GM12892 (cell line): ENCODE results near the gene TIMM8B.
"Not testable (repeated sequence)": the region's sequence is repeated elsewhere in the genome, so short reads cannot be mapped to it uniquely, and the experiment has no call there.

Experiments
- DNase-seq: peaks from one replicate; pipeline ENCODE4 v3.0.0; 2011; ENCODE audit not compliant: insufficient read length
- FAIRE-seq: peaks from 2 replicates; lab custom pipeline; 2011; peaks lifted over from hg19 to GRCh38; lab: Jason Lieb, UNC
- POLR2A ChIP-seq: IDR thresholded peaks from 2 replicates; pipeline ENCODE4 v1.6.1; 2011; ENCODE audit warnings: low read depth, low read length, control low read depth
- POLR2AphosphoS5 ChIP-seq: IDR thresholded peaks from 2 replicates; pipeline ENCODE4 v1.6.1; 2011; ENCODE audit warnings: low read depth, low read length, control low read depth
- TAF1 ChIP-seq: IDR thresholded peaks from 2 replicates; pipeline ENCODE4 v1.6.1; 2011; ENCODE audit warnings: low read depth, mild to moderate bottlenecking, control low read depth, low read length, borderline replicate concordance

Gene TIMM8B

DNA sequence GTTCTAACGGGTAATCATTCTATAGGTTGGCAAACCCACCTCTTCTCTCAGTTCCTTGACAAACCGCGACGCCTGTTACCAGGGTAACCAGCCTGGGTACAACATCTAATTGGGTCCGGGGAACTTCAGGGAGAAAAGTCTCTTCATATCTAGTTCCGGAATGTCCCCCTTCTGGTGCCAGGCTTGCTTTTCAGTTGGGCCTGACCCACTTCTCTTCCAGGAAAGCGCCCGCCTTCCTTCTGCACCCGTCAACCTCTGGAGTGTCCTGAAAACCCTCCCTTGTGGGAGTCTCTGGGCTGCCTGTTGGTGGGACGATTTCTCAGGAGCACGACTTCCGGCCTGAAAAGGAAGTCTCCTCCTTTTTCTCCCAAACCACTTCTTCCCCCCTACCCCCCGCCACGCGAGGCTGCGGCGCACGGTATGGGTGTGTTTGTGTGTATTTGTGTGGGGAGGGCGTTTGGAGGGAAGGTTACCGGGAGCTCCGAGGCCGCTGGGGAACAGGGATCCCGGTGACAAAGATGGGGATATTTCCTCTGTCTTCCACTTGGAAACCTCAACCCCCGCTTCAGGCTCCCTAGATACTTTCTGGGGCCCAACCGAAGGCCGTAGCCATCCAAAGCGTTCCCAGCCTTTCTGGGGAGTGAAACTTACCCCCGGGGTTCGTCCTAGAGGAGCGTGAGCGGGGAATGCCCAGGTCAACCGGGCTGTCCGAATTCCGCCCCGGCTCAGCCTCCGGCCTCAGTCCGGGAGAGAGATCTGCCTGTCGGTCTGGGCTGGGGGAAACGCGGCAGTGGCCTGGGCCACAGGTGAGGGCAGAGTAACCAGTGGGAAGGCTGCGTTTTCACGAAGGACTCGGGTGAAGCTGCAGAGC is 12.4 kb downstream of the TIMM8B start, which contains the start of the genes NKAPD1 and PIH1D2:
Gene NKAPD1, plus strand, starts transcription at position 359 of the 871 bp plus-strand sequence. CDS start 1,276 bp downstream, outside the sequence.
Gene PIH1D2, minus strand, starts transcription at position 77 of the 871 bp plus-strand sequence. CDS start 843 bp downstream, outside the sequence.
- peak; percentile 92 for FAIRE-seq
- DNase-seq = peak; percentile 57
- TF ChIP-seq POLR2A (peak; percentile 70), TAF1 (peak; percentile 49; the same call in 1 of the 2 replicates), POLR2AphosphoS5 (peak; percentile 58; the same call in 1 of the 2 replicates)

DNA sequence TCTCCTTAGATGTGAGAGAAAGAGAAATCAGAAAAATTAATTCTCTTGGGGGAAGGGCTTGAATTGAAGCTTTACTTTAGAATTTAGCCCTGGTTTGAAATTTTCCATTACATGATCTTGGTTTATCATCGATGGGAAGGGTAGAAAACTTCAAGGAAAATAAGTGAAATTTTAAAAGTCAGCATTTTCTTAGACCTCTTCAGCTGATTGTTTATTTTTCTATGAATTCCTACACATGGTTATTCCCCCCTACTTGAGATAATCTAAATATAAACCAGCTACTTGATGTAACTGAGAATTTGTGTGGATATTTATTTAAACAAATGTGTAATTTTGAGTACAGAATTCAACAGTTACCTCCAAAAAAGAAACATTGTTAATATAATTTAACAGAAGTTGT is 23.6 kb downstream of the TIMM8B start:
- TF ChIP-seq TAF1 = no peak
- no peak for TF ChIP-seq POLR2AphosphoS5
- TF ChIP-seq POLR2A = no peak
- no peak for FAIRE-seq
- DNase-seq = no peak

DNA sequence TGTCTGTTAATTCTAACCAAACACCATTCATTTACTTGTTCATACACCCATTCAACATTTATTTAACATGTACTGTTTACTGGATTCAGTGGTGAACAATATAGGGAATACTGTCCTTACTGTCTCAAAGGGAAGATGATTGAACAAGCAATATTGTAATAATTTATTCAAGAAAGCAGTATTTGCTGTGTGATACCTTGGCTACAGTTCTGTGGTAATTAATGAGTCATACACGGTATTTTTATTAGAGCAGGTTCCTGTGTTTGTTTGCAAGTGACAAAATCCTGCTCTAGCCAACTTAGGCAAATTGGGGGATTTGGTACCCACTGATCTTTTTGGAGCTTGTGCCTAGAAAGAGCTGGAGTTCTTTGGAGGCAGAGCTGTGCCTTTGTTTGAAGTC is 28.5 kb downstream of the TIMM8B start:
- no peak for TF ChIP-seq POLR2A
- no peak for TF ChIP-seq POLR2AphosphoS5
- FAIRE-seq (peak; percentile 30), DNase-seq (no peak)

DNA sequence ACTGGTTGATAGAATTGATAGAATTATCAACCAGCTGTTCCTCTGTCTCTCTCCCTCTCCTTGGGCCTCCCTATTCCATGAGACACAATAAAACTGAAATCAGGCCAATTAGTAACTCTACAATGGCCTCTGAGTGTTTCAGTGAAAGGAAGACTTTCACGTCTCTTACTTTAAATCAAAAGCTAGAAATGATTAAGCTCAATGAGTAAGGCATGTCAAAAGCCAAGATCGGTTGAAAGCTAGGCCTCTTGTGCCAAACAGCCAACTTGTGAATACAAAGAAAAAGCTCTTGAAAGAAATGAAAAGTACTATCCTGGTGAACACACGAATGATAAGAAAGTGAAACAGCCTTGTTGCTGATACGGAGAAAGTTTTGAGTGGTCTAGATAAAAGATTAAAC is 29.4 kb downstream of the TIMM8B start:
- DNase-seq (no peak), FAIRE-seq (no peak)
- TF ChIP-seq POLR2A = no peak
- TF ChIP-seq TAF1 = no peak
- no peak for TF ChIP-seq POLR2AphosphoS5

DNA sequence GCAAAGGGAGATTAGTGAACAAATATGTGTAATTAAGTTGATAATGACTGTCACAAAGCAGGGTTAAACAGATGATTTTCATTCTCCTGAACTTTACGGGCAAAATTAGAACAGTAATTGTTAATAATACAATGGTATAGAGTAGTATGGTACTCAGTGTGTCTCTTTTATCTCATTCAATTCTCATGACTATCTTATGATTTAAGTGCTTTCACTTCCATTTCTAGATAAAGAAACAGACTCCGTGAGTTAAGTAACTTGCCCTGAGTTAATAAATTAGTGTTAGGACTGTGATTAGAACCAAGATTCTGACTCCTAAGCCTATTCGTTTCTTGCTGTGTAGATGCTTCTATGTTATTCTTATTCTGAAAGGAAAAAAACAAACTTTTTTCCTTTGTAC is 34.8 kb downstream of the TIMM8B start:
- DNase-seq (no peak), FAIRE-seq (peak; percentile 82)
- TF ChIP-seq POLR2A = no peak
- TF ChIP-seq TAF1 = no peak
- no peak for TF ChIP-seq POLR2AphosphoS5

DNA sequence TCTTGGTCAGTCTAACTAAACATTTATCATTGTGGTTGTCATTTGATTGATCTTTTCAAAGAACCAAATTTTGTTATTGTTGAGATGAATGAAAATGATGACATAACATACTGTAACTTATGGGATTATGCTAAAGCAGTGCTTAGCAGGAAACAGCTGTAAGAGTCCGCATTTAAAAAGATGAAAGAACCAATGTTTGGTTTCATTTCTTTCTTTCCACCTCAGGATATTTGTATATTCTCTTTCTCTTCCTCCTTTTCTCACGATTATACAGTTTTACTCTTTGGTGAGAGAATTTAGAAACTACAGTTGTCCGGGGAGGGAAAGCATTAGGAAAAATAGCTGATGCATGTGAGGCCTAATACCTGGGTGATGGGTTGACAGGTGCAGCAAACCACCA is 35.8 kb downstream of the TIMM8B start:
- FAIRE-seq (peak; percentile 89), DNase-seq (no peak)
- TF ChIP-seq POLR2A (no peak), POLR2AphosphoS5 (no peak), TAF1 (no peak)

DNA sequence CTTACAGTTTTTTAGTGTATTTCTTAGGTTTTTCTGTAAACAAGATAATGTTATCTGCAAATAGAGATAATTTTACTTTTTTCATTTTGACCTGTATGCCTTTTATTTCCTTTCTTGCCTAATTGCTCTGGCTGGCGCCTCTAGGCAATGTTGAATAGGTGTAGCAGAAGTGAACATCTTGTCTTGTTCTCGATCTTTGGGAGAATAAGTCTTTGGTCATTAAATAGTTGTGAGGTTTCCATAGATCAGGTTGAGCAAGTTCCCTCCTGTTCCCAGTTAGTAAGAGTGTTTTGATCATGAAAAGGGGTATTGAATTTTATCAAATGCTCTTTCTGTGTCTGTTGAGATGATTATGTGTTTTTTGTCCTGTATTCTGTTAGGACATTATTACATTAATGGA is 36.8 kb downstream of the TIMM8B start:
- TF ChIP-seq POLR2A (no peak), TAF1 (no peak), POLR2AphosphoS5 (no peak)
- FAIRE-seq (no peak), DNase-seq (no peak)

DNA sequence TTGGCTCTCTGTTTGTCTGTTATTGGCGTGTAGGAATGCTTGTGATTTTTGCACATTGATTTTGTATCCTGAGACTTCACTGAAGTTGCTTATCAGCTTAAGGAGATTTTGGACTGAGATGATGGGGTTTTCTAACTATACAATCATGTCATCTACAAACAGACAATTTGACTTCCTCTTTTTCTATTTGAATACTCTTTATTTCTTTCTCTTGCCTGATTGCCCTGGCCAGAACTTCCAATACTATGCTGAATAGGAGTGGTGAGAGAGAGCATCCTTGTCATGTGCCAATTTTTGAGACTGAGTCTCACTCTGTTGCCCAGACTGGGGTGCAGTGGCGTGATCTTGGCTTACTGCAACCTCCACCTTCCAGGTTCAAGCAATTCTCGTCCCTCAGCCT is 38.3 kb downstream of the TIMM8B start:
- DNase-seq = not testable (repeated sequence)
- peak; percentile 40 for FAIRE-seq

DNA sequence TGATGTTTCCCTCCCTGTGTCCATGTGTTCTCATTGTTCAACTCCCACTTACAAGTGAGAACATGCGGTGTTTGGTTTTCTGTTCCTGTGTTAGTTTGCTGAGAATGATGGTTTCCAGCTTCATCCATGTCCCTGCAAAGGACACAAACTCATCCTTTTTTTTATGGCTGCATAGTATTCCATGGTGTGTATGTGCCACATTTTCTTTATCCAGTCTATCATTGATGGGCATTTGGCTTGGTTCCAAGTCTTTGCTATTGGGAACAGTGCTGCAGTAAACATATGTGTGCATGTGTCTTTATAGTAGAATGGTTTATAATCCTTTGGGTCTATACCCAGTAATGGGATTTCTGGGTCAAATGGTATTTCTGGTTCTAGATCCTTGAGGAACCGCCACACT is 39.9 kb downstream of the TIMM8B start:
- FAIRE-seq, DNase-seq: not testable (repeated sequence)

DNA sequence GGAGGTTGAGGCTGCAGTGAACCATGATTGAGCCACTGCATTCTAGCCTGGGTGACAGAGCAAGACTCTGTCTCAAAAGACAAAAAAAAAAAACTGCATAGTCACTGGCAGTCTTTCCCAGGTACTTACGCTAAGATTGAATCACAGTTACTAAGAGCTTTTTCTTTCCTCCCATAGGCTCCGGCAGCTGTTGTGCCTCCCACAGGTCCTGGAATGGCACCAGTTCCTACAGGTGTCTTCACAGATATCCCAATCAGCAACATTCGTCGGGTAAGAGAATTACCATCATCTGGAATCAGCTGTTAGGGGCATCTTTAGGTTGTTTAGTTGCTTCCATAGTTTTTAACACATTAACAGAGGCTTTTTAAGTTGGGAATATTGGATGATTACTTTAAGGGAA is 41.6 kb downstream of the TIMM8B start:
- no peak for FAIRE-seq
- TF ChIP-seq POLR2A (no peak), TAF1 (no peak), POLR2AphosphoS5 (no peak)

DNA sequence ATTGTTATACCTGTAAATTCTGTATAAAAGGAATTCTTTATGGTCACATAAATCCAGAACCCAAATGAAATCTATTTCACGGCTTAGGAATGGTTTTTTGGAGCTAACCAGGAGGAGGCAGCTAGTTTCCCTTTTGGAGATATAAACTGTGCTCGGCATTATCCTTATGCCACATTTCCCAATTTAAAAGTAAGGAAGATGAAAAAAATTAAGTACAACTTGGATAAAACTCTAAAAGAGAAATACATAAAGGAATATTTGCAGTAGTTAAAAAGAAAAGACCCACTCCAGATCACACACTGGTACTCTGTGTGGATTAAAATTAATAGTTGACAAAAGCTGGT is 43.6 kb downstream of the TIMM8B start:
- no peak for FAIRE-seq
- no peak for DNase-seq
- no peak for TF ChIP-seq POLR2A
- TF ChIP-seq TAF1 = no peak
- TF ChIP-seq POLR2AphosphoS5 = no peak

More for the DNA sequence above, 41.6 kb downstream of the TIMM8B start:
- no peak for DNase-seq

DNA sequence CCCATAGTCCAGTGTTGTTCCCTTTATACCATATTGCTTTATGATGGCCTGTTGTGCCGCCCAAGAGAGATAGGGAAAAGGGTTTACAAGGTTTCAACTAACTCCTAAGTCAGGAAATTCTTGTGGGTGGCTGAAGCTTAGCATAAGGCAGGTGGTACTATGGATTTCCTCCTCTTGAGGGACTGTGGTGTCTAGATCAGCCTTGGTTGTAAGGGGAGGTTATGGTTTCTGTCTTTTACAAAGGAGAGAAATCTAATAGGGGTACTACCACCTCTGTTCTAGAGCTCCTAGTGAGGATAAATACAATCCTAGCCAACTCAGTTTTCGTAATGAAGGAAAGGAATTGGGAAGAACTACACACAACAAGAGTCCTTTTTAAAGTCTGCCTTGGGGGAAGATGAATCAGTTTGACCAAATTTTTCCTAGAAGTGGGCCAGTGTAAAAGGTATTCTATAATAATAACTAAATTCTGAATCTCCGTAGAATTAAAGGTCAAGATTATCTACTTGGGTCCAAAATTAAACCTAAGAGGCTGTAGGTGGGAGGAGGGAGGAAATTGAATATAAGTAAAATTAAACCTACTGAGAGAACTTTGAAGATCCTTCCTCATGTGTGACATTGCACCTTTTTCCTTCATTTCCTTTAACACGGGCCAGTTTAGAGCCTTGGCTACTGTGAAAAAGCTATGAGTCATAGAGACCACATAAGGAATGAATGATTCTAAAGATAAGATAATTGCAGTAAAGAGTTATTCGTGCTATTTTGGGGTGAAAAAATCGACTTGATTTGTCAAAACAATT is 44.2 kb downstream of the TIMM8B start:
- no peak for DNase-seq
- no peak for TF ChIP-seq POLR2A
- TF ChIP-seq POLR2AphosphoS5 = no peak
- no peak for TF ChIP-seq TAF1
- FAIRE-seq = no peak
